Endometrial microvascular endothelial cells (primary cell): ENCODE data around the gene CALML6. TPM values are rescaled to one million over a fixed set of nuclear protein-coding genes. Genes with fewer than 3 reads are reported as not detected.

Source experiments
- in situ Hi-C: cut with HindIII; loops from 2 replicates; pipeline ENCODE4 v1.10.0; 2017; ENCODE audit warnings: low sequenced_read_pairs, low pct_unique_long_range_greater_than_20kb; ENCODE audit errors: inconsistent ontology term
- total RNA-seq: library from RNA; depleted of rRNA; stranded (reverse); fragments of >200 nt; gene quantifications from one replicate; pipeline ENCODE4 v1.2.3, GENCODE V29; 2015; ENCODE audit errors: inconsistent ontology term

CALML6 gene
- total RNA-seq, 1 donor from 2014 or later: not detected

DNA sequence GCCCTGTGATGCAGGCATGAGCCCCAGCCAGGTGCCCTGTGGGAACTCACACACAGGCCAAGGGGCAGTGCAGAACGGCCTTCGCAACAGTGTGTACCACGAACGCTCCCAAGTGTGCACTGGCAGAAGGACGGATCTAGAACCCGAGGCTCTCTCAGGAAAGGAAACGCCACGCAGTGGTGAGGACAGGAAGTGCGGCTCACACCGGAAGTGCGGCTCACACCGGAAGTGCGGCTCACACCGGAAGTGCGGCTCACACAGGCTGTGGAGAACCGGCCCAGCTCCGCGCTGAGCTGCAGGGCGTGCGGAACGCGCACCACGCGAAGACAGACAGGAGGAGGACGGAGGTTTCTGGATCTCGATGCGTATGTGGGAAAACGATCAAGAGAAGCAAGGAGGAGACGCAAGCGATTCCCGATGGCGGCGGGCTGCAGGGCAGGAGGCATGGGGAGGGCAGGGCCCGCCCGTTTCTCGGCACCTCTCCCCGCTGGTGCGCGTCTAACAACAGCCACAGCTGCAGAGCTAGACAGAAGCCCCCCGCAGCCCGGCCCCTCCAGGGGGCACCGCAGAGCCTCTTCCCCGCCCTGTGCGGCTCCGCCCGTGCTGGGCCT, 39.9 kb downstream of the CALML6 start:
- in situ Hi-C loops: no loop called here

DNA sequence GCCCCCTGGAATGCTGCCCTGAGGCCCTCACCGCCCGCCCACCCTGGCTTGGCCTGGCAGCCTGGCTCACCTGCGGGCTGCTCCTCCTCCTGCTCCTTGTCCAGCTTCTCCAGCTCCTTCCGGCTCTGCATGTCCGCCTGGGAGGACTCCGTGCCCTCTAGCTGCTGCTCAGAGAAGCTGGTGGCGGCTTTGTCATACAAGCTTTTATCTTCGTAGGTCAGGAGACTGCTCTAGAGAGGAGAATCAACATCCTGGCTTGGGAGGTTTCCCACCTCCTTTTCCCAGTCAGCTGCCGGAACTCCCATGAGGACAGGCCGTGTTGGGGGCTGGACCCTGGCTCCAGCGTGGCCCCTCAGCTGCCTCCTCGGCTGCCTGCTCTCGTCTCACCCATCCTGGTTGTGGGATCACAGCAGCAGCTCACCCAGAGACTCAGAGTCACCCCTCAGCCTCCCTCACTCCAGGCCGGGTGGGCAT, 40.6 kb downstream of the CALML6 start:
- in situ Hi-C loops: no loop called here

DNA sequence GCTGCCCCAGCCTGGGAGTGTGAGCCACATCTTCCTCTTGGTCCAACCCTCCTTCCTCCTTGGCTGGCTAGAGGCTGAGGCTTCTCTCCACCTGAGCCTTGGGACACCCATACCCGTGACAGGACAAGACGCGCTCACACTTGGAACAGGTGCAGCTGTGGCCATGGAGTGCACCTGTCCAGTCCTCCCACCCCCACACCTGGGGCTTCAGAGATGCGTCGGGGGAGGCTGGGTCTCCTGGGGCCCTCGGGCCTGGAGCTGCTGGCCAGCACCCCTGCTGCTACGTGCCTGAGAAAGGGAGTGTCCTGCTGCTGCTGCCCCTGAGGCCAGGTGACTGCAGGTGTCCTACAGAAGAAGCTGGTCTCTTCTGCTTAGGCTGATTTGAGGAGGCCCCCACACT, 41.0 kb downstream of the CALML6 start:
- in situ Hi-C loops: no loop called here

DNA sequence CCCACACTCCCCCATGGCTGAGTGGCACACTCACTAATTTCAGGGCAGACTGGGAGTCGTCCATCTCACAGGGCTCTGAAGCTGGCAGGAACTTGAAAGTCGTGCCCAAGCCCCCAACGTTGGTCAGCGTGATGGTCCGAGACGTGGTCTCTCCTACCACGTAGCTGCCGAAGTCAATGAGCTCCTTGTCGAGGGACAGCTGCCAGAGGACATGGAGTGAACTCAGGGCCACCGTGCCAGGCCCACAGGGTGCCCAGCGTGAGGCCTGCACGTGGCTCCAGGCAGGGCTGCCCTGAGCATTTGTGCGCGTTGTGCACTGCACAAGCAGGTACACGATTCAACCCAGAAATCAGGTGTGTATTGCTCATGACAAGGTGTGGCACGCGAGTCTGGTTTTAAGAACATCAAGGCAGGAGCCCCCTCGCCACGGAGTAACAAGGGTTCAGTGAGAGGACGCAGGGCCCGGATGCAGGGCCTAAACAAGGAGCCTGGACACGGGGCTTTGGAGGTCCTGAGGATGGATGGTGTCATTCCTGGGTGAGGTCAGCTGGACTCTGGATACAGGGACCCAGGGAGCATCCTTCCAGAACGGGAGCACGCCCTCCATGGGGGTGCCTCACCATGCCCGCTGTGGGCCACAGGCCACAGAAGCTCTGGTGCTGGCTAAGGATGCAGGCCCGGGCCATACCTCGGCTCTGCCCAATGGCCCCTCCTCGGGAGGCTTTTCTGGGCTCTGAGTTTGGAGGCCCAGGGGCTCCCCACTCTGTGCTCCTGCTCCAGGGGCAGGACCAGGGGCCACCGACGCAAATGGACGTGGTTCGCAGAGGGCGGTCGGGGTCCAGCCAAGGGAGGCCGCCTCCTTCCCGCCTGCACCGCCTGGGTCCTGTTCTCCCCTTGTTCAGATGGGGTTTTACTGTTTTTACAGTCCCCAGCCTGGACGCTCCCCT, 41.8 kb downstream of the CALML6 start:
- in situ Hi-C loops: no loop called here

DNA sequence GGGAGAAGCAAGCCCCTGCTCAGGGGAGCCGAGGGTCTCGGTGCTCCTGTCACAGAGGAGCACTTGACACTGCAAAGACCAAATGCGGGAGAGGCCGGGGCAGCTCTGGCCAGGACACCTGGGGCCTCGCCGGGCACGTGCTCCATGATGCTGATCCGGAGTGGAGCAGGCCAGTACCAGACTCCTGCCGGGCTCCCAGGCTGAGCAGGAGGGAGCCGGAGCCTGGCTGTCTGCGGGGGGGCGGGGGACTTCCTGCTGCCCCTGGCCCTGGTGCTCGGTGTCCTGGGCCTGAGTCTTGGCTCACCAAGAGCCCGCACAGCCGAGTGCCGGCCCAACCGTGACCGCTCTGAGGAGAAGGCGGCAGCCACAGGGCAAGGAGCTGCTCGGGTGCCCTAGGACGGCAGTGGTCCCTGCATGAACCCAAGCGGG, 42.5 kb downstream of the CALML6 start:
- in situ Hi-C loops: no loop called here

DNA sequence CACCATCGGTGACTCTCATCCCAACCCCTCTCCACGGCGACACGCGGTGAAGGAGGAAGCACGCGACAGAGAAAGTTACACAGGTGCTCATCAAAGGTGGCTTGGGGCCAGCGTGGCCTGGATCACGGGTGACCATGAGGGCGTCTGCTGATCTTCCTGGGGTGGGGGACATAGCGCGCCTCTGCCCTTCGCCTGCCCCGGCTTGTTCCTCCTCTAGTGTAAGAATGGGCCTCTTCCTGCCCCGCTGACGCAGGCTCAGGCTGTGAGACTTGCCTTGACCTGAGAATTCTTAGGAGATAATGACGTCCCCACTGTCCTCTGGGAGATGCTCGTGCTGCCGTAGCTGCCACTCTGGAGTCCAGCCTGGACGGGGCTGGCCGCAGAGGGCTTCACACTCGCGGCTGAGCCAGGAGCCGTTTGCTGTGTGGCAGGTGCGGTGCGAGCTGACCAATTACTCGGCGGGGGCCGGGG, 43.0 kb downstream of the CALML6 start:
- in situ Hi-C loops: no loop called here

DNA sequence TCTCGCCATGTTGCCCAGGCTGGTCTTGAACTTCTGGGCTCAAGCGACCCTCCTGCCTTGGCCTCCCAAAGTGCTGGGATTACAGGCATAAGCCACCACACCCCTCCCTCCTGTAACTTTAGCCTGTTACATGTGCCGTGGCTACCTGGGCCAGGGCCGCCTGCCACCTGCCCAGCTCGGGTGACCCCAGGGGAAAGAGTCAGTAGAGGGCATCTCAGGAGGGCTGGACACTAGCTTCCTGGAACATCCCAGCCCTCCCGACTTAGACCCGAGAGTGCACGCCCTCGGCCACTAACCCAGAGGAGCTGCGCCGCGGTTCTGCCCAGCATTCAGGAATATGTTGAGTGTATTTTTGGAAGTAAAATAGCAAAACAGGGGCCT, 44.4 kb downstream of the CALML6 start:
- in situ Hi-C loops: no loop called here

DNA sequence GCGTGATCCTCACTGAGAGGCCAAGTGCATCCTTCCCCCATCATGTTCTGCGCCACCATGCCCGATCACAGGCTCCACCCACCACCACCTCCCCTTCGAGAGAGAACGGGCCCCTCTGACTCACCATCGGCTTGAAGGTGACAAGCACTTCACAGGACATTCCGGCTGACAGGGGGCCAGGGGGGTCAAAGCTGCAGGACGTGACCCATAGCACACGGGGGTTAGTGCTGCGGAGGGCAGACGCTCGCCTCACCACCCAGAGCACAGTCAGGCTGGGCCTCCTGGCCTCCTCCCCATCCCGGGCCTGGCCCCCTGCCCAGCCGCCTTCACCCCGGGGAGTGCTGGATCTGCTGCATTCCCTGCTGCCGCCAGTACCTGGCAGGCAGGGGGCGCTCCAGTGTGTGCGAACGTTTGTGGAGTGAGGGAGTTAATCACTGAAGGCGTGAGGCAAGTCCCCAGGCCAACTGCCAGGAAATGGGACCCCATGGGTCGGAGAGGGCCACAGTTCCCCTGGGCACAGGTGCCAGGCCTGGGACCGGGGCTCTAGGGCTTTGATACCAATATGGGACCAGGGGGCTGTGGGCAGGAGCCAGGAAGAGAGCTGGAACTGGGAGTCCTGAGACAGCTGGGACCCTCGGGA, 44.9 kb downstream of the CALML6 start:
- in situ Hi-C loops: no loop called here

DNA sequence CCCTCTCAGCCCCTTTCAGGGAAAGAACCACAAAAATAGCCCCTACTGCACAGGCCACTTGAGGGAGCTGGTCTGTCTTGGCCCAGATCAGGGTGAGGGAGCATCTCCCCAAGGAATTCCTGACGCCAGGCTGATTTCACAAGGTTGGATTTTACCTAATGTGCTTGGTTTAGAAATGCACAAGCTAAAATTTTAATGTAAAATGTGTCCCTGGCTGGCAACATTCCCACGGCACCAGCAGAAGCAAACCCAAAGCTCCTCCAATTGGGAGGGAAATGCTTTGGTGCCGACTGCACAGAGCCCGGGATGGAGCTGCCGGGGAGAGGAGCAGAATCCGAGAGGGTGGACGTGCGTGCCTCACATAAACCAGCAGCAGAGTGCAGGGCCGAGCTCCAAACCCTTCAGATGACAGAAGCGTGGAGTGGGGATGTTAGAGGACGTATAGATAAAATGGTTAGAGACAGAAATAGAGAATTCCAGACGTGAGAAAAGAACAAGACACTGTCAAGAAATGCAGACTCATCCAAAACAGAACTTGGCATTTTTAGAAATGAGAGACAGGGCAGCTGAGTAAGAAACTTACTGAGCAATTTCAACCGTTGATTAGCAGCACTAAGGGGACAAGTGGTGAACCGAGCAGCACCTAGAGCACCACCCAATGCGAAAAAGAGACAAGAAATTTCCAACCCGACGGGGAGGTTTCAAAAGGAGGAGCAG, 45.6 kb downstream of the CALML6 start:
- in situ Hi-C loops: no loop called here

DNA sequence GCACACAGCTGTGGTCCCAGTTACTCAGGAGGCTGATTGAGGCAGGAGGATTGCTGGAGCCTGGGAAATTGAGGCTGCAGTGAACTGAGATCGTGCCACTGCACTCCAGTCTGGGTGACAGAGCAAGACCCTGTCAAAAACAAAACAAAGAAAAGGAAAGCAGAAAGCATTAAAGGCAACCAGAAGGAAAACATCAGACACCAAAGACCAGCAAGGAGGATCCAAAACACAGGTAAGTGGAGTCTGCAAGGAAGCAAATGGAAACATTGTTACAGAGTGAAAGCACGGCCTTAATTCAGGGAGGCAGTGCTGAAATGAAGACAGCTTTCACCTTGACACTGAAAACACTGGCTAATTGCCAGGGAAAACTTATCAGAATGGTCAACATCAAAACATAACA, 47.7 kb downstream of the CALML6 start:
- in situ Hi-C loops: no loop called here

DNA sequence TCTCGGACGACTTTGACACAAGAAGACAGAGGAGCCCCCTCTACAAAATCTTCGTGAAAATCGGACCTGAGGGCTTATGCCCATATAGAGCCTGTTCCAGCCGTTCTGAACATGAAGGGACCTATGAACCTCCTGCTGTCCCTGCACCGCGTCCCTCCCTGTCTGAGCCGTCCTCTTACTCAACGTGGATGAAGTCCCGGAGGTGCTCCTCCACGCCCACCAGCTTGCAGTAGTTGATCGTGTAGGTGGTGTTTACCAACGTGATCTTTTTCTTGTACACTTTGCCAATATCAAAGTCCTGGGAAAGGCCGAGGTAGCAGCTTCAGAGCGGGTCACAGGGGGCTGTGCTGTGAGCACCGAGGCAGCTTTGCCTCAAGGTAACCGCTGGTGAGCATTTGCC, 48.5 kb downstream of the CALML6 start:
- in situ Hi-C loops: no loop called here

DNA sequence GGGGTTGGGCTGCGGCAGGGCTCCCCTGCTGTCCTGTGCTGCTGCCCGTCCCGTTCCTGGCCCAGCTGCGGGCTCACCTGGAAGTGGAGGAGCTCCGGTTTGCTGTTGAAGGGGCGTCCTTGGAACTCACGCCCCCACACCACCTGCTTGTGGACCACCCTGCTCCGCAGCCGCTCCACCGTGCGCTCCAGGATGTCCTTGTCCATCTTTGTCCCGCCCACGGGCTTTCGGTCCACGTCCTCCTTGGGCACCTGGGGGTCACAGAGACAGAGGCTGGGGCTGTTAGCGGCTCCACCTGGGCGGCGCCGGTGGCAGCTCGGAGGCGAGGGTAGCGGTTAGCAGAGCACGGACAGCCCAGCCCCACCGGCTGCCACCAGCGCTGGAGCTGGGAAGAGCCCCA, 49.8 kb downstream of the CALML6 start:
- in situ Hi-C loops: no loop called here

DNA sequence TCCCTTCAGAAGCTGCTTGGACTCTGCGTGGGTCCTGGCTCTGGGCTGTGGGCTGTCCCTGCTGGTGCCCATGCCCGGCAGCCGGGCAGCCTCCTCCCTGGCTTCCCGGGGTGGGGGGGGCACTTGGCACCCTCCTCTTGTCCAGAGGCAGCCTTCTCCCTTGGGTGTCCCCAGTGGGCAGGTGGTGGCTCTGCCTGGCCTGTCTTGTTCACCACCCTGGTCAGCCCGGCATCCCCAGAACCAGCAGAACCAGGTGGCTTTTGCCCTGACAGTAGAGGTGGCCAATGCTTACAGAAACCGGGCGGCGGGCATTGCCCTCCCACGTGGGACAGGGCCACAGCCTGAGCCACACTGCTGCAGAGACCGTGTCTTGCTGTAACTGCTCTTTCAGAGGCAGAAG, 50.5 kb downstream of the CALML6 start:
- in situ Hi-C loops: no loop called here

DNA sequence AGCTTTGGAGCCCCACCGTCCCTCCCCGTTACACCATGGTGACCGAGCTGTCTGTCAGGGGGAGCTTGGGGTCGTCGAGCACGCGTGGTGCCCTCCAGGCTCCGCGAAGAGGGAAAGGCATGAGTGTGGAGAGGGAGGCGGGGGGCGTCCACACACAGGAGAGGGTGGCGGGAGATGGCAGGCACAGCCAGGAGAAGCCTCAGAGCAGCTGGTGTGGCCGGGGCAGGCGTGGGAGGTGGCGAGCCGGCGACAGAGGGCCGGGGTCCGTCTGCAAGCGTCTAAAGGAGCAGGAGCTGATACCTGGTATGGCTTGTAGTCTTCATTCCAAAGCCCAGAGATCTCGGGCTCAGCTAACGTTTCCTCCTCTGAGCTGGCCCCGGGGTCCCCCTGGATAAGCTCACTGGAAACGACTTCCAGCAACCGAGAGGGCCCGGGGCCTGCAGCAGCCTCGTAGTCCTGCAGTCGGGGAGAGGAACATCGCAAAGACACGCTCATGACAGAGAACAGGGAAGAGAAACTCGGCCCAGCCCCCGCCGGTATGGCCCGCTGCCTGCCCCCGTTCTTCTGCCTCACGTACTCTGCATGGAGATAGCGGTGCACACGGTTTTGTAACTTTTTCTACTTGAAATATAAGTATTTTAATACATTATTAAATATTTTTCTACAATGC, 51.1 kb downstream of the CALML6 start:
- in situ Hi-C loops: no loop called here

Other genes with a start within 250 kb of the CALML6 start
- gene SLC35E2B, start 222.5 kb upstream of the CALML6 start, total RNA-seq: 23.0 TPM
- gene CDK11A, start 190.9 kb upstream of the CALML6 start, total RNA-seq: 6.9 TPM
- 78.4 TPM for gene NADK, start 136.8 kb upstream of the CALML6 start, total RNA-seq
- gene GNB1, start 24.2 kb upstream of the CALML6 start, total RNA-seq: 184 TPM
- not detected for gene TMEM52, start 4.0 kb downstream of the CALML6 start, total RNA-seq
- gene CFAP74, start 88.5 kb downstream of the CALML6 start, total RNA-seq: not detected
- gene GABRD, start 104.1 kb downstream of the CALML6 start, total RNA-seq: not detected
- gene PRKCZ, start 135.2 kb downstream of the CALML6 start, total RNA-seq: 3.6 TPM